K562 (cell line): ENCODE data around the gene GPS2. TPM values are rescaled to one million over a fixed set of nuclear protein-coding genes. Genes with fewer than 3 reads are reported as not detected.

Experiments
- CBX3 ChIP-seq, 2 experiments: IDR thresholded peaks; 1 replicate in 1 of 2; 2 replicates in 1 of 2; pipeline ENCODE4 v1.6.1; 2012; ENCODE audit warnings: inconsistent platforms in 2 of 2, low read length in 2 of 2, borderline replicate concordance in 1 of 2, control low read depth in 1 of 2
- EHMT2 ChIP-seq: fragments of 450-650 bp; IDR thresholded peaks from 2 replicates; pipeline ENCODE4 v1.6.1; 2018; ENCODE audit warnings: antibody characterized with exemption
- GTF2F1 ChIP-seq: IDR thresholded peaks from 2 replicates; pipeline ENCODE4 v1.6.1; 2011; ENCODE audit warnings: low read depth, low read length, improper control_type of control experiment
- HNRNPL ChIP-seq: fragments of 200-400 bp; formaldehyde crosslinking; IDR thresholded peaks from 2 replicates; pipeline ENCODE4 v1.6.1; 2017; ENCODE audit warnings: low read depth, mild to moderate bottlenecking, low read length
- HNRNPUL1 ChIP-seq: fragments of 200-400 bp; formaldehyde crosslinking; IDR thresholded peaks from 2 replicates; pipeline ENCODE4 v1.6.1; 2017; ENCODE audit warnings: low read length
- KAT7 ChIP-seq: sonication (generic); formaldehyde crosslinking; IDR thresholded peaks from 2 replicates; pipeline ENCODE4 v1.8.0; 2022; ENCODE audit warnings: missing genetic modification reagents, mild to moderate bottlenecking, borderline replicate concordance
- KLF1 ChIP-seq: fragments of 450-650 bp; IDR thresholded peaks from 2 replicates; pipeline ENCODE4 v1.6.1; 2016; ENCODE audit warnings: missing genetic modification characterization, missing compliant biosample characterization
- MIER1 ChIP-seq: fragments of 450-650 bp; IDR thresholded peaks from 2 replicates; pipeline ENCODE4 v1.6.1; 2016; ENCODE audit warnings: antibody characterized with exemption, mild to moderate bottlenecking, low read depth
- NR2F6 ChIP-seq: fragments of 450-650 bp; formaldehyde crosslinking; IDR thresholded peaks from 2 replicates; pipeline ENCODE4 v1.4.0; 2020; ENCODE audit warnings: mild to moderate bottlenecking
- POLR2A ChIP-seq: fragments of 450-650 bp; conservative IDR thresholded peaks from 2 replicates; pipeline ENCODE4 v1.6.1; 2016
- TCF15 ChIP-seq: fragments of 250-450 bp; sonication (Bioruptor Pico); IDR thresholded peaks from 2 replicates; pipeline ENCODE4 v1.8.0; 2022; ENCODE audit warnings: moderate library complexity, mild to moderate bottlenecking, inconsistent platforms
- ZNF232 ChIP-seq: sonication (generic); formaldehyde crosslinking; IDR thresholded peaks from 2 replicates; pipeline ENCODE4 v1.8.0; 2022; ENCODE audit warnings: mild to moderate bottlenecking, missing genetic modification reagents
- ZNF431 ChIP-seq: sonication (generic); formaldehyde crosslinking; IDR thresholded peaks from 2 replicates; pipeline ENCODE4 v1.8.0; 2022; ENCODE audit warnings: mild to moderate bottlenecking, missing genetic modification reagents
- ZNF445 ChIP-seq: fragments of 250-450 bp; sonication (Bioruptor Pico); IDR thresholded peaks from 2 replicates; pipeline ENCODE4 v1.4.0; 2020; ENCODE audit warnings: low read depth, mild to moderate bottlenecking, moderate library complexity
- ZNF668 ChIP-seq: fragments of 250-450 bp; sonication (Bioruptor Pico); IDR thresholded peaks from 2 replicates; pipeline ENCODE4 v1.8.0; 2022; ENCODE audit warnings: mild to moderate bottlenecking, inconsistent platforms
- polyA plus RNA-seq, 8 experiments: library from polyadenylated mRNA; depleted of rRNA in 4 of 8; stranded (reverse) in 5 of 8; unstranded in 3 of 8; fragments of >200 nt; fragmentation: Nextera tagmentation in 2 of 8; fragmentation: Illumina TruSeq in 1 of 8; extraction: Ambion mirVana in 2 of 8; extraction: Trizol in 1 of 8; gene quantifications; 2 replicates each; pipeline versions ENCODE4 v1.2.1 to v1.2.3, GENCODE V29; 2011 to 2014; ENCODE audit warnings: inconsistent platforms in 1 of 8, missing spikeins in 1 of 8
- total RNA-seq, 7 experiments: library from RNA; depleted of rRNA in 6 of 7; stranded (reverse); fragments of >200 nt in 6 of 7; fragmentation: Illumina TruSeq in 2 of 7; extraction: Trizol in 2 of 7; gene quantifications; 2 replicates each; pipeline versions ENCODE4 v1.2.1 to v1.2.3, GENCODE V29; 2011 to 2021; ENCODE audit warnings: low replicate concordance in 1 of 7
- TF ChIP-seq, protein P1 (sequence below), 2 experiments: fragments of 200-800 bp in 1 of 2; sonication (Bioruptor generic) in 1 of 2; sonication (generic) in 1 of 2; formaldehyde crosslinking in 1 of 2; IDR thresholded peaks in 1 of 2; conservative IDR thresholded peaks in 1 of 2; 2 replicates each; pipeline versions ENCODE4 v1.5.0 to v1.6.1; 2016 to 2020; ENCODE audit warnings: missing compliant biosample characterization in 1 of 2, missing genetic modification characterization in 1 of 2, missing genetic modification reagents in 1 of 2
- TF ChIP-seq, protein P2 (sequence below): fragments of 450-650 bp; formaldehyde crosslinking; conservative IDR thresholded peaks from 2 replicates; pipeline ENCODE4 v1.4.0; 2022; ENCODE audit warnings: mild to moderate bottlenecking, missing genetic modification characterization
- TF ChIP-seq, protein P3 (sequence below), 3 experiments: fragments of 200-800 bp in 1 of 3; fragments of 250-450 bp in 1 of 3; fragments of 450-650 bp in 1 of 3; sonication (Bioruptor Pico) in 1 of 3; sonication (Bioruptor generic) in 1 of 3; formaldehyde crosslinking in 1 of 3; IDR thresholded peaks; 2 replicates each; pipeline versions ENCODE4 v1.6.1 to v1.8.0; 2016 to 2022; ENCODE audit warnings: mild to moderate bottlenecking in 2 of 3, missing genetic modification characterization in 2 of 3, missing compliant biosample characterization in 1 of 3, moderate library complexity in 1 of 3
- TF ChIP-seq, protein P4 (sequence below): fragments of 200-800 bp; sonication (Bioruptor generic); IDR thresholded peaks from 2 replicates; pipeline ENCODE4 v1.6.1; 2017; ENCODE audit warnings: missing genetic modification characterization, missing compliant biosample characterization

The GPS2 gene
- total and polyA plus RNA-seq, 9 of the 15 experiments (the other 6 are each of a cell fraction or from before 2014, with no cell fraction given), result 18.3 to 75.7 (median 37.0) TPM

- TF ChIP-seq TCF15 (CRISPR knock-in tag) (no peak), ZNF445 (CRISPR knock-in tag) (no peak), GTF2F1 (no peak), HNRNPUL1 (no peak), EHMT2 (no peak), ZNF232 (CRISPR knock-in tag) (no peak), MIER1 (no peak), POLR2A (peak; percentile 81), KAT7 (CRISPR knock-in tag) (0 out of 2 replicates have a peak, but pooled peaks have one; percentile 26), HNRNPL (no peak), NR2F6 (CRISPR knock-in tag) (no peak), ZNF668 (no peak), KLF1 (tag) (no peak), ZNF431 (CRISPR knock-in tag) (no peak), CBX3 (IDR thresholded peaks at IDR 0.05; ENCODE audit: borderline replicate concordance in 1 of 2, low read length in 2 of 2) (no peak)
- TF ChIP-seq, protein P1, sequence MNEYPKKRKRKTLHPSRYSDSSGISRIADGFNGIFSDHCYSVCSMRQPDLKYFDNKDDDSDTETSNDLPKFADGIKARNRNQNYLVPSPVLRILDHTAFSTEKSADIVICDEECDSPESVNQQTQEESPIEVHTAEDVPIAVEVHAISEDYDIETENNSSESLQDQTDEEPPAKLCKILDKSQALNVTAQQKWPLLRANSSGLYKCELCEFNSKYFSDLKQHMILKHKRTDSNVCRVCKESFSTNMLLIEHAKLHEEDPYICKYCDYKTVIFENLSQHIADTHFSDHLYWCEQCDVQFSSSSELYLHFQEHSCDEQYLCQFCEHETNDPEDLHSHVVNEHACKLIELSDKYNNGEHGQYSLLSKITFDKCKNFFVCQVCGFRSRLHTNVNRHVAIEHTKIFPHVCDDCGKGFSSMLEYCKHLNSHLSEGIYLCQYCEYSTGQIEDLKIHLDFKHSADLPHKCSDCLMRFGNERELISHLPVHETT (CRISPR knock-in tag; conservative IDR thresholded peaks at IDR 0.05 in 1 of 2, IDR thresholded peaks at IDR 0.05 in 1 of 2), result no peak
- TF ChIP-seq, protein P2, sequence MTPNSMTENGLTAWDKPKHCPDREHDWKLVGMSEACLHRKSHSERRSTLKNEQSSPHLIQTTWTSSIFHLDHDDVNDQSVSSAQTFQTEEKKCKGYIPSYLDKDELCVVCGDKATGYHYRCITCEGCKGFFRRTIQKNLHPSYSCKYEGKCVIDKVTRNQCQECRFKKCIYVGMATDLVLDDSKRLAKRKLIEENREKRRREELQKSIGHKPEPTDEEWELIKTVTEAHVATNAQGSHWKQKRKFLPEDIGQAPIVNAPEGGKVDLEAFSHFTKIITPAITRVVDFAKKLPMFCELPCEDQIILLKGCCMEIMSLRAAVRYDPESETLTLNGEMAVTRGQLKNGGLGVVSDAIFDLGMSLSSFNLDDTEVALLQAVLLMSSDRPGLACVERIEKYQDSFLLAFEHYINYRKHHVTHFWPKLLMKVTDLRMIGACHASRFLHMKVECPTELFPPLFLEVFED (CRISPR knock-in tag), result peak; percentile 5; the same call in 1 of the 2 replicates
- TF ChIP-seq, protein P3, sequence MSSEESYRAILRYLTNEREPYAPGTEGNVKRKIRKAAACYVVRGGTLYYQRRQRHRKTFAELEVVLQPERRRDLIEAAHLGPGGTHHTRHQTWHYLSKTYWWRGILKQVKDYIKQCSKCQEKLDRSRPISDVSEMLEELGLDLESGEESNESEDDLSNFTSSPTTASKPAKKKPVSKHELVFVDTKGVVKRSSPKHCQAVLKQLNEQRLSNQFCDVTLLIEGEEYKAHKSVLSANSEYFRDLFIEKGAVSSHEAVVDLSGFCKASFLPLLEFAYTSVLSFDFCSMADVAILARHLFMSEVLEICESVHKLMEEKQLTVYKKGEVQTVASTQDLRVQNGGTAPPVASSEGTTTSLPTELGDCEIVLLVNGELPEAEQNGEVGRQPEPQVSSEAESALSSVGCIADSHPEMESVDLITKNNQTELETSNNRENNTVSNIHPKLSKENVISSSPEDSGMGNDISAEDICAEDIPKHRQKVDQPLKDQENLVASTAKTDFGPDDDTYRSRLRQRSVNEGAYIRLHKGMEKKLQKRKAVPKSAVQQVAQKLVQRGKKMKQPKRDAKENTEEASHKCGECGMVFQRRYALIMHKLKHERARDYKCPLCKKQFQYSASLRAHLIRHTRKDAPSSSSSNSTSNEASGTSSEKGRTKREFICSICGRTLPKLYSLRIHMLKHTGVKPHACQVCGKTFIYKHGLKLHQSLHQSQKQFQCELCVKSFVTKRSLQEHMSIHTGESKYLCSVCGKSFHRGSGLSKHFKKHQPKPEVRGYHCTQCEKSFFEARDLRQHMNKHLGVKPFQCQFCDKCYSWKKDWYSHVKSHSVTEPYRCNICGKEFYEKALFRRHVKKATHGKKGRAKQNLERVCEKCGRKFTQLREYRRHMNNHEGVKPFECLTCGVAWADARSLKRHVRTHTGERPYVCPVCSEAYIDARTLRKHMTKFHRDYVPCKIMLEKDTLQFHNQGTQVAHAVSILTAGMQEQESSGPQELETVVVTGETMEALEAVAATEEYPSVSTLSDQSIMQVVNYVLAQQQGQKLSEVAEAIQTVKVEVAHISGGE (CRISPR knock-in tag; IDR thresholded peaks at IDR 0.05), result no peak
- TF ChIP-seq, protein P4, sequence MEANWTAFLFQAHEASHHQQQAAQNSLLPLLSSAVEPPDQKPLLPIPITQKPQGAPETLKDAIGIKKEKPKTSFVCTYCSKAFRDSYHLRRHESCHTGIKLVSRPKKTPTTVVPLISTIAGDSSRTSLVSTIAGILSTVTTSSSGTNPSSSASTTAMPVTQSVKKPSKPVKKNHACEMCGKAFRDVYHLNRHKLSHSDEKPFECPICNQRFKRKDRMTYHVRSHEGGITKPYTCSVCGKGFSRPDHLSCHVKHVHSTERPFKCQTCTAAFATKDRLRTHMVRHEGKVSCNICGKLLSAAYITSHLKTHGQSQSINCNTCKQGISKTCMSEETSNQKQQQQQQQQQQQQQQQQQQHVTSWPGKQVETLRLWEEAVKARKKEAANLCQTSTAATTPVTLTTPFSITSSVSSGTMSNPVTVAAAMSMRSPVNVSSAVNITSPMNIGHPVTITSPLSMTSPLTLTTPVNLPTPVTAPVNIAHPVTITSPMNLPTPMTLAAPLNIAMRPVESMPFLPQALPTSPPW, result no peak
Observed at GRCh38 chr17:7313088-7313889, 1.9 kb downstream of the GPS2 start (continued).
